Measurements from ENCODE around the gene GALNT11. TPM values are rescaled to one million over a fixed set of nuclear protein-coding genes. Genes with fewer than 3 reads are reported as not detected.

Gene GALNT11
- total RNA-seq, 1 donor from 2014 or later, result 65.5 TPM

GRCh38 chr7:152013230-152013629, 12.2 kb upstream of the GALNT11 start:
- no peaks in the 10 kb centered on the region for H3K36me3 Mint-ChIP-seq
- H3K9ac ChIP-seq, result no peak overlapping the region
- H3K27me3 Mint-ChIP-seq (ENCODE audit: insufficient read depth, low read depth), result no peaks in the 10 kb centered on the region
- H3K27ac ChIP-seq, result no peak overlapping the region
- no peak overlapping the region for H3K27ac Mint-ChIP-seq
- no peaks in the 10 kb centered on the region for H3K79me2 ChIP-seq (ENCODE audit: low read depth)
- H3K9me3 ChIP-seq (ENCODE audit: low read depth), result no peaks in the 10 kb centered on the region
- no peaks in the 10 kb centered on the region for H4K20me1 ChIP-seq (ENCODE audit: low read depth)
- TF ChIP-seq CTCF (IDR thresholded peaks at IDR 0.05), result no peak
- no peak for TF ChIP-seq EZH2 (IDR thresholded peaks at IDR 0.05)
- TF ChIP-seq EZH2phosphoT487 (IDR thresholded peaks at IDR 0.05), result no peak
- DNase-seq (ENCODE audit: low spot score), result no peak
- no peak overlapping the region for H3K4me3 ChIP-seq
- H3K4me2 ChIP-seq, result no peak overlapping the region
- no peak overlapping the region for H3K4me3 Mint-ChIP-seq
- no peaks in the 10 kb centered on the region for H3K4me1 Mint-ChIP-seq
- peaks cover 5% of the 10 kb centered on the region for H3K9me3 Mint-ChIP-seq
- no peaks in the 10 kb centered on the region for H3K36me3 ChIP-seq
- H2AFZ ChIP-seq (replicated peaks), result no peak overlapping the region
- no peaks in the 10 kb centered on the region for H3F3A ChIP-seq (ENCODE audit: low read depth)
- H3K27me3 ChIP-seq, result no peaks in the 10 kb centered on the region
- H3K4me1 ChIP-seq, result no peaks in the 10 kb centered on the region

GRCh38 chr7:152013974-152014373, 11.5 kb upstream of the GALNT11 start:
- no peaks in the 10 kb centered on the region for H3K4me1 ChIP-seq
- no peak overlapping the region for H3K9ac ChIP-seq
- no peak overlapping the region for H3K4me3 ChIP-seq
- Mint-ChIP-seq H3K27me3 (ENCODE audit: insufficient read depth, low read depth) (no peaks in the 10 kb centered on the region), H3K36me3 (no peaks in the 10 kb centered on the region), H3K4me3 (no peak overlapping the region), H3K9me3 (peaks cover 5% of the 10 kb centered on the region), H3K27ac (no peak overlapping the region), H3K4me1 (no peaks in the 10 kb centered on the region)
- no peaks in the 10 kb centered on the region for H4K20me1 ChIP-seq (ENCODE audit: low read depth)
- DNase-seq (ENCODE audit: low spot score), result no peak
- no peaks in the 10 kb centered on the region for H3K36me3 ChIP-seq
- no peak for TF ChIP-seq EZH2phosphoT487 (IDR thresholded peaks at IDR 0.05)
- no peak for TF ChIP-seq CTCF (IDR thresholded peaks at IDR 0.05)
- no peak for TF ChIP-seq EZH2 (IDR thresholded peaks at IDR 0.05)
- no peak overlapping the region for H3K4me2 ChIP-seq
- H3K79me2 ChIP-seq (ENCODE audit: low read depth), result no peaks in the 10 kb centered on the region
- H2AFZ ChIP-seq (replicated peaks), result no peak overlapping the region
- no peak overlapping the region for H3K27ac ChIP-seq
- no peaks in the 10 kb centered on the region for H3K27me3 ChIP-seq
- no peaks in the 10 kb centered on the region for H3F3A ChIP-seq (ENCODE audit: low read depth)
- H3K9me3 ChIP-seq (ENCODE audit: low read depth), result no peaks in the 10 kb centered on the region

GRCh38 chr7:152014722-152015121, 10.8 kb upstream of the GALNT11 start:
- no peak overlapping the region for H3K27ac ChIP-seq
- H3K9ac ChIP-seq, result no peak overlapping the region
- no peak overlapping the region for H2AFZ ChIP-seq (replicated peaks)
- Mint-ChIP-seq H3K4me1 (no peaks in the 10 kb centered on the region), H3K27ac (no peak overlapping the region), H3K36me3 (no peaks in the 10 kb centered on the region), H3K9me3 (peaks cover 5% of the 10 kb centered on the region), H3K4me3 (no peak overlapping the region), H3K27me3 (ENCODE audit: insufficient read depth, low read depth) (no peaks in the 10 kb centered on the region)
- no peaks in the 10 kb centered on the region for H3K36me3 ChIP-seq
- H3K4me1 ChIP-seq, result no peaks in the 10 kb centered on the region
- H3K4me2 ChIP-seq, result no peak overlapping the region
- no peaks in the 10 kb centered on the region for H3K9me3 ChIP-seq (ENCODE audit: low read depth)
- no peaks in the 10 kb centered on the region for H3K79me2 ChIP-seq (ENCODE audit: low read depth)
- DNase-seq (ENCODE audit: low spot score), result no peak
- no peaks in the 10 kb centered on the region for H3F3A ChIP-seq (ENCODE audit: low read depth)
- no peaks in the 10 kb centered on the region for H3K27me3 ChIP-seq
- H3K4me3 ChIP-seq, result no peak overlapping the region
- no peak for TF ChIP-seq EZH2phosphoT487 (IDR thresholded peaks at IDR 0.05)
- TF ChIP-seq EZH2 (IDR thresholded peaks at IDR 0.05), result no peak
- no peak for TF ChIP-seq CTCF (IDR thresholded peaks at IDR 0.05)
- H4K20me1 ChIP-seq (ENCODE audit: low read depth), result no peaks in the 10 kb centered on the region
